Measurements from ENCODE around the gene SLC43A3. TPM values are rescaled to one million over a fixed set of nuclear protein-coding genes. Genes with fewer than 3 reads are reported as not detected.

Gene SLC43A3
- total and polyA plus RNA-seq, 2 of the 4 experiments (the other 2 are of a cell fraction): 12.7 to 21.1 TPM

Small RNAs within 50 kb of the gene (microRNA-seq; reads per million reads assigned to microRNA genes)
- not detected for gene RNA5SP341 (ENCODE audit: insufficient read depth, insufficient read length)

Small RNAs within 50 kb of the gene (small RNA-seq; reads per million reads assigned to genes)
- gene RNA5SP341: 0 to 0.59 (median 0) reads per million in 5 experiments

Other genes starting within 250 kb of the SLC43A3 start
- not detected in 2 replicates for gene LRRC55, start 245.2 kb downstream of the SLC43A3 start, total RNA-seq (2012; rRNA removed)
- not detected in 2 replicates for gene LRRC55, start 245.2 kb downstream of the SLC43A3 start, polyA plus RNA-seq (2012; rRNA removed)
- gene APLNR, start 189.9 kb downstream of the SLC43A3 start, total RNA-seq (2012; rRNA removed): not detected in 2 replicates
- gene APLNR, start 189.9 kb downstream of the SLC43A3 start, polyA plus RNA-seq (2012; rRNA removed): not detected in 2 replicates
- 28.6 and 31.7 TPM in 2 replicates for gene TNKS1BP1, start 102.2 kb downstream of the SLC43A3 start, total RNA-seq (2012; rRNA removed)
- 68.0 and 71.4 TPM in 2 replicates for gene TNKS1BP1, start 102.2 kb downstream of the SLC43A3 start, polyA plus RNA-seq (2012; rRNA removed)
- gene SSRP1, start 91.2 kb downstream of the SLC43A3 start, total RNA-seq (2012; rRNA removed): 144 and 146 TPM in 2 replicates
- 101 and 106 TPM in 2 replicates for gene SSRP1, start 91.2 kb downstream of the SLC43A3 start, polyA plus RNA-seq (2012; rRNA removed)
- gene P2RX3, start 88.8 kb downstream of the SLC43A3 start, total RNA-seq (2012; rRNA removed): not detected in 2 replicates
- not detected in 2 replicates for gene P2RX3, start 88.8 kb downstream of the SLC43A3 start, polyA plus RNA-seq (2012; rRNA removed)
- not detected in 2 replicates for gene PRG3, start 46.0 kb downstream of the SLC43A3 start, total RNA-seq (2012; rRNA removed)
- gene PRG3, start 46.0 kb downstream of the SLC43A3 start, polyA plus RNA-seq (2012; rRNA removed): not detected in 2 replicates
- gene PRG2, start 36.5 kb downstream of the SLC43A3 start, total RNA-seq (2012; rRNA removed): not detected in 2 replicates
- gene PRG2, start 36.5 kb downstream of the SLC43A3 start, polyA plus RNA-seq (2012; rRNA removed): not detected in 2 replicates
- not detected in 2 replicates for gene RTN4RL2, start 33.4 kb upstream of the SLC43A3 start, total RNA-seq (2012; rRNA removed)
- 0.83 and 1.5 TPM in 2 replicates for gene RTN4RL2, start 33.4 kb upstream of the SLC43A3 start, polyA plus RNA-seq (2012; rRNA removed)
- gene SLC43A1, start 88.6 kb upstream of the SLC43A3 start, total RNA-seq (2012; rRNA removed): 8.6 and 10.0 TPM in 2 replicates
- 15.9 and 17.0 TPM in 2 replicates for gene SLC43A1, start 88.6 kb upstream of the SLC43A3 start, polyA plus RNA-seq (2012; rRNA removed)
- gene TIMM10, start 103.6 kb upstream of the SLC43A3 start, total RNA-seq (2012; rRNA removed): 70.0 and 96.8 TPM in 2 replicates
- 135 and 148 TPM in 2 replicates for gene TIMM10, start 103.6 kb upstream of the SLC43A3 start, polyA plus RNA-seq (2012; rRNA removed)
- gene SMTNL1, start 110.5 kb upstream of the SLC43A3 start, total RNA-seq (2012; rRNA removed): not detected in 2 replicates
- gene SMTNL1, start 110.5 kb upstream of the SLC43A3 start, polyA plus RNA-seq (2012; rRNA removed): not detected in 2 replicates
- 34.4 and 37.5 TPM in 2 replicates for gene UBE2L6, start 140.6 kb upstream of the SLC43A3 start, total RNA-seq (2012; rRNA removed)
- gene UBE2L6, start 140.6 kb upstream of the SLC43A3 start, polyA plus RNA-seq (2012; rRNA removed): 46.7 and 51.7 TPM in 2 replicates
- gene SERPING1, start 170.6 kb upstream of the SLC43A3 start, total RNA-seq (2012; rRNA removed): 2.0 and 2.2 TPM in 2 replicates
- 27.5 and 30.7 TPM in 2 replicates for gene SERPING1, start 170.6 kb upstream of the SLC43A3 start, polyA plus RNA-seq (2012; rRNA removed)
- gene YPEL4, start 222.8 kb upstream of the SLC43A3 start, total RNA-seq (2012; rRNA removed): under 0.01 and 0.18 TPM in 2 replicates
- gene YPEL4, start 222.8 kb upstream of the SLC43A3 start, polyA plus RNA-seq (2012; rRNA removed): 0.57 and 0.79 TPM in 2 replicates
- gene CLP1, start 230.6 kb upstream of the SLC43A3 start, total RNA-seq (2012; rRNA removed): 24.0 and 26.7 TPM in 2 replicates
- gene CLP1, start 230.6 kb upstream of the SLC43A3 start, polyA plus RNA-seq (2012; rRNA removed): 16.3 and 16.5 TPM in 2 replicates
- gene ZDHHC5, start 241.0 kb upstream of the SLC43A3 start, total RNA-seq (2012; rRNA removed): 19.4 and 21.4 TPM in 2 replicates
- 44.0 and 45.7 TPM in 2 replicates for gene ZDHHC5, start 241.0 kb upstream of the SLC43A3 start, polyA plus RNA-seq (2012; rRNA removed)

Data from IMR-90 (cell line).